ENCODE measurements around the gene RYR3.

DNA sequence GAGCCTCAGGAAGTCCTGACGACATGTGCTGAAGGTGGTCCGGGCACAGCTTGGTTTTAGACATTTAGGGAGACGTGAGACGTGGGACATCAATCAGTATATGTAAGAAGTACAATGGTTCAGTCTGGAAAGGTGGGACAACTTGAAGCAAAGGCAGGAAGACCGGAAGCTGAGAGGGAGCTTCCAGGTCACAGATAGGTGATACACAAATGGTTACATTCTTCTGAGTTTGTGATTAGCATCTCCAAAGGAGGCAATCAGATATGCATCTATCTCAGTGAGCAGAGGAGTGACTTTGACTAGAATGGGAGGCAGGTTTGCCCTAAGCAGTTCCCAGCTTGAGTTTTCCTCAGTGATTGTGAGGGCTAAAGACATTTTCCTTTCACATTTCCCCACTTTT, 282.1 kb downstream of the RYR3 start:
- TF ChIP-seq CTCF (conservative IDR thresholded peaks at IDR 0.05; ENCODE audit: low read depth, low read length) = no peak
- TF ChIP-seq EZH2 (IDR thresholded peaks at IDR 0.05; ENCODE audit: low read length, unreplicated experiment) = no peak
- TF ChIP-seq EZH2phosphoT487 (IDR thresholded peaks at IDR 0.05; ENCODE audit: borderline replicate concordance, low read length) = no peak
